Adrenal gland (tissue), 5 donors: ENCODE results near the gene QPCT.

Experiments
- POLR2A ChIP-seq, 2 donors: fragments of 450-650 bp; IDR thresholded peaks; one replicate each; pipeline ENCODE4 v1.6.1; 2017; ENCODE audit warnings: antibody characterized with exemption in 2 of 2, mild to moderate bottlenecking in 2 of 2, moderate library complexity in 1 of 2
- TF ChIP-seq, protein P1 (sequence below), 6 experiments: fragments of 450-650 bp in 4 of 6; fragments of 200-600 bp in 2 of 6; sonication (generic) in 1 of 6; IDR thresholded peaks; 1 replicate in 5 of 6; 2 replicates in 1 of 6; pipeline versions ENCODE4 v1.5.1 to v1.8.0; 2016 to 2021; ENCODE audit warnings: antibody characterized with exemption in 6 of 6, mild to moderate bottlenecking in 2 of 6, moderate library complexity in 1 of 6
- donor health status: DM: no; HTN: no; CAD: no.

DNA sequence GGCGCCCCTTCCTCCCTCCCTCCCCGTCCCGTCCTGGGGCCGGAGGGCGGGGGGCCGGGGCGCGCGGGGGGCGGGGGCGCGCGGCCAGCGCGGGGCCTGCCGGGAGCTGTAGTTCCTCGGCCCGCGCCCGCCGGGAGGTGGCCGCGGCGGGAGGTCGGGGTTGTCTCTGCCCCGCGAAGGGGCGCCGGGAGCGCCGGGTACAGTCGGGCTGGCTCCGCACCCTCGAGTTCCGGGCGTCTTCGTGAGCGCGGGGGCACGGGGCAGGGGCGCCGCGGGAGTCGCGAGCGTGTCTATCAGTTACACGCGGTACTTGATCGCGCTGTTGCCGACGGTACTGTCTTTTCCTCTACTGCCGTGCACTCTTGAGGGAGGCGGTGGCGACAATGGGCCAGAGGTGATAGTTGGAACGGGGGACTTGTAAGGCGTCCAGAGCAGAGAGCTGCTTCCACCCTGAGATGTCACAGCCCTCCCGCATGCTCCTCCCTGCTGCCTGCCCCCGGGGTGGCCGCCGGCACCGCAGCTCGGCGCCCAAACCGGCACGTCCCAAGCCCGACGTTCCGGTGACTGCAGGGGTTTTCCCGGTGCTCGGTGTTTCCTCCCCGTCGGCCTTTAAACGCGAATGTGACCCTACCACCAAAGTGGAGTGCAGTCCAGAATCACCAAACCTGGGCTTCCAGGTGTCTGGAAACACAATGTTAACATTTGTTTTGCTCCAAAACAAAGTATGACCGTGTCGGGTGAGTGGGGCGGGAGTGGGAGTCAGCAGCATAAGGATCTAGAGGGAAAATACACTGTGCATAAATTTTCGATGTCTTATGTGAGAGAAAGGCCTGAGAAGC lies 19.4 kb upstream of the QPCT start, which contains the start of gene PRKD3:
- TF ChIP-seq, protein P1, sequence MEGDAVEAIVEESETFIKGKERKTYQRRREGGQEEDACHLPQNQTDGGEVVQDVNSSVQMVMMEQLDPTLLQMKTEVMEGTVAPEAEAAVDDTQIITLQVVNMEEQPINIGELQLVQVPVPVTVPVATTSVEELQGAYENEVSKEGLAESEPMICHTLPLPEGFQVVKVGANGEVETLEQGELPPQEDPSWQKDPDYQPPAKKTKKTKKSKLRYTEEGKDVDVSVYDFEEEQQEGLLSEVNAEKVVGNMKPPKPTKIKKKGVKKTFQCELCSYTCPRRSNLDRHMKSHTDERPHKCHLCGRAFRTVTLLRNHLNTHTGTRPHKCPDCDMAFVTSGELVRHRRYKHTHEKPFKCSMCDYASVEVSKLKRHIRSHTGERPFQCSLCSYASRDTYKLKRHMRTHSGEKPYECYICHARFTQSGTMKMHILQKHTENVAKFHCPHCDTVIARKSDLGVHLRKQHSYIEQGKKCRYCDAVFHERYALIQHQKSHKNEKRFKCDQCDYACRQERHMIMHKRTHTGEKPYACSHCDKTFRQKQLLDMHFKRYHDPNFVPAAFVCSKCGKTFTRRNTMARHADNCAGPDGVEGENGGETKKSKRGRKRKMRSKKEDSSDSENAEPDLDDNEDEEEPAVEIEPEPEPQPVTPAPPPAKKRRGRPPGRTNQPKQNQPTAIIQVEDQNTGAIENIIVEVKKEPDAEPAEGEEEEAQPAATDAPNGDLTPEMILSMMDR (IDR thresholded peaks at IDR 0.05) = no peak
- TF ChIP-seq POLR2A (IDR thresholded peaks at IDR 0.05) = peak in 1 of 2 donors; percentile 61
